Chondrocyte (in vitro differentiated cells): ENCODE measurements around the gene NYNRIN. TPM values are rescaled to one million over a fixed set of nuclear protein-coding genes. Genes with fewer than 3 reads are reported as not detected.

Experiments used
- DNase-seq: peaks from one replicate; pipeline ENCODE4 v3.0.0; 2021; ENCODE audit warnings: mixed read lengths, low spot score
- H3K27ac Mint-ChIP-seq: one replicate; pipeline ENCODE4 v1.8.0; 2021; ENCODE audit warnings: mild to moderate bottlenecking, moderate library complexity, mixed read lengths; ENCODE audit not compliant: unreplicated experiment
- H3K27me3 Mint-ChIP-seq: 2 replicates; pipeline ENCODE4 v1.8.0; 2021; ENCODE audit warnings: low read depth, mixed read lengths
- H3K36me3 Mint-ChIP-seq: 2 replicates; pipeline ENCODE4 v1.8.0; 2021; ENCODE audit warnings: low read depth, mixed read lengths
- H3K4me1 Mint-ChIP-seq: 2 replicates; pipeline ENCODE4 v1.8.0; 2021; ENCODE audit warnings: low read depth, mild to moderate bottlenecking, mixed read lengths
- H3K4me3 Mint-ChIP-seq: one replicate; pipeline ENCODE4 v1.8.0; 2021; ENCODE audit warnings: mild to moderate bottlenecking, moderate library complexity, mixed read lengths; ENCODE audit not compliant: unreplicated experiment
- H3K9me3 Mint-ChIP-seq: 2 replicates; pipeline ENCODE4 v1.8.0; 2021; ENCODE audit warnings: low read depth, mixed read lengths
- CTCF ChIP-seq: fragments of 200-600 bp; sonication (generic); IDR thresholded peaks from 2 replicates; pipeline ENCODE4 v1.5.0; 2021; ENCODE audit warnings: antibody characterized with exemption, mild to moderate bottlenecking, moderate library complexity
- total RNA-seq: library from RNA; stranded (reverse); gene quantifications from 3 replicates; pipeline ENCODE4 v1.2.1, GENCODE V29; 2021

NYNRIN gene
- total RNA-seq, 1 donor from 2014 or later, result 21.0 TPM

DNA sequence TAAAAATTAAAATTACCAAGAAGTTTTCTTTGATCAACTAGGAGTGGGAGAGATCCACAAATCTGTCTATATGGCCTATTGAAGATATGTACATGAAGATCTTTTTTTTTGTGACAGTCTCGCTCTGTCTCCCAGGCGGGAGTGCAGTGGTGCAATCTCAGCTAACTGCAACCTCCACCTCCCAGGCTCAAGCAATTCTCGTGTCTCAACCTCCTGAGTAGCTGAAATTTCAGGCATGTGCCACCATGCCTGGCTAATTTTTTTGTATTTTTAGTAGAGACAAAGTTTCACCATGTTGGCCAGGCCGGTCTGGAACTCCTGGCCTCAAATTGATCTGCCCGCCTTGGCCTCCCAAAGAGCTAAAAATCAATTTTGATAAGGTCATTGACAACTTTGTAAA is 35.4 kb upstream of the NYNRIN start:
- H3K4me3 Mint-ChIP-seq, result no peak overlapping the region
- no peak overlapping the region for H3K27ac Mint-ChIP-seq
- no peaks in the 10 kb centered on the region for H3K27me3 Mint-ChIP-seq
- no peaks in the 10 kb centered on the region for H3K9me3 Mint-ChIP-seq
- no peak for TF ChIP-seq CTCF
- DNase-seq, result no peak
- peaks cover 21% of the 10 kb centered on the region for H3K4me1 Mint-ChIP-seq
- no peaks in the 10 kb centered on the region for H3K36me3 Mint-ChIP-seq

- no peaks in the 10 kb centered on the region for H3K9me3 Mint-ChIP-seq
- no peak for TF ChIP-seq CTCF
- peak overlapping the region; percentile 1 for H3K27ac Mint-ChIP-seq
- H3K27me3 Mint-ChIP-seq, result no peaks in the 10 kb centered on the region
- DNase-seq, result no peak
- H3K4me1 Mint-ChIP-seq, result peaks cover 25% of the 10 kb centered on the region
- no peak overlapping the region for H3K4me3 Mint-ChIP-seq
- no peaks in the 10 kb centered on the region for H3K36me3 Mint-ChIP-seq
Observed at GRCh38 chr14:24364841-24365240, 34.0 kb upstream of the NYNRIN start.

- peak; percentile 99 for TF ChIP-seq CTCF
- H3K36me3 Mint-ChIP-seq, result no peaks in the 10 kb centered on the region
- peak overlapping the region; percentile 92 for H3K4me3 Mint-ChIP-seq
- H3K27me3 Mint-ChIP-seq, result no peaks in the 10 kb centered on the region
- peaks cover 25% of the 10 kb centered on the region for H3K4me1 Mint-ChIP-seq
- peak overlapping the region; percentile 98 for H3K27ac Mint-ChIP-seq
- H3K9me3 Mint-ChIP-seq, result no peaks in the 10 kb centered on the region
- no peak for DNase-seq
Observed at GRCh38 chr14:24365600-24366412, 33.0 kb upstream of the NYNRIN start.

DNA sequence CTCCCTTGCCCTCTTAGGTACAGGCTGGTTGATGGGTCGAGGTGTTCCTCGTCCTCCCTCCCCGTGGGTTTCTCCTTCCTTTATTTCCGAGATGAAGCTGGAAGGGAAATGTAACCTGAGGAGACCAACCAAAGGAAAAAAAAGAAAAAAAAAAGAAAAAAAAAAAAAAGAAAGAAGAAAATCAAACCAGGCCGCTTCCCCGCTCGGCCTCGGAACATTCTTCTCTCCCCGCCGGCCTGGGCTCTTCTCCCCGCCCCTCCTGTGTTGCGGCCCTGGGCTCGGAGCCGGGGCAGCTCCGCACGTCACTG is 32.4 kb upstream of the NYNRIN start:
- no peaks in the 10 kb centered on the region for H3K27me3 Mint-ChIP-seq

More for the DNA sequence above, 32.4 kb upstream of the NYNRIN start:
- TF ChIP-seq CTCF, result no peak
- peak overlapping the region; percentile 98 for H3K27ac Mint-ChIP-seq
- no peak for DNase-seq
- H3K9me3 Mint-ChIP-seq, result no peaks in the 10 kb centered on the region
- H3K4me3 Mint-ChIP-seq, result peak overlapping the region; percentile 92
- H3K4me1 Mint-ChIP-seq, result peaks cover 29% of the 10 kb centered on the region
- H3K36me3 Mint-ChIP-seq, result no peaks in the 10 kb centered on the region
